GM23338 (cell line): ENCODE results near the gene TRIO.

Experiments
- CREB1 ChIP-seq: fragments of 250-450 bp; sonication (Bioruptor Pico); IDR thresholded peaks from 2 replicates; pipeline ENCODE4 v1.5.0; 2020; ENCODE audit warnings: low read depth, mild to moderate bottlenecking, moderate library complexity
- CTCF ChIP-seq, 2 experiments: fragments of 200-600 bp in 1 of 2; sonication (generic) in 1 of 2; conservative IDR thresholded peaks; 2 replicates each; pipeline versions ENCODE4 v1.5.1 to v1.6.1; 2016 to 2017; ENCODE audit warnings: antibody characterized with exemption in 2 of 2, low read depth in 2 of 2, mild to moderate bottlenecking in 2 of 2, moderate library complexity in 1 of 2
- EZH2 ChIP-seq: fragments of 200-600 bp; sonication (generic); IDR thresholded peaks from one replicate; pipeline ENCODE4 v1.8.0; 2017; ENCODE audit warnings: antibody characterized with exemption, mild to moderate bottlenecking, low read depth; ENCODE audit not compliant: unreplicated experiment
- EZH2phosphoT487 ChIP-seq: fragments of 200-600 bp; sonication (generic); IDR thresholded peaks from one replicate; pipeline ENCODE4 v1.8.1; 2018; ENCODE audit warnings: antibody characterized with exemption; ENCODE audit not compliant: unreplicated experiment
- JUNB ChIP-seq: IDR thresholded peaks from one replicate; pipeline ENCODE4 v1.6.1; 2016; ENCODE audit warnings: antibody characterized with exemption; ENCODE audit not compliant: unreplicated experiment
- POLR2AphosphoS5 ChIP-seq: IDR thresholded peaks from 2 replicates; pipeline ENCODE4 v1.6.1; 2016; ENCODE audit warnings: antibody characterized with exemption, low read depth
- REST ChIP-seq: IDR thresholded peaks from one replicate; pipeline ENCODE4 v1.6.1; 2018; ENCODE audit warnings: antibody characterized with exemption; ENCODE audit not compliant: unreplicated experiment
- STAT1 ChIP-seq: IDR thresholded peaks from one replicate; pipeline ENCODE4 v1.6.1; 2016; ENCODE audit warnings: antibody characterized with exemption; ENCODE audit not compliant: unreplicated experiment
- TF ChIP-seq, protein P1 (sequence below): IDR thresholded peaks from 2 replicates; pipeline ENCODE4 v1.6.1; 2016; ENCODE audit warnings: antibody characterized with exemption

GRCh38 chr5:14367364-14367763 lies 224.2 kb downstream of the TRIO start:
- no peak for TF ChIP-seq CTCF (conservative IDR thresholded peaks at IDR 0.05; ENCODE audit: low read depth in 2 of 2)
- no peak for TF ChIP-seq POLR2AphosphoS5
- no peak for TF ChIP-seq CREB1 (CRISPR knock-in tag)
- TF ChIP-seq EZH2 = no peak
- no peak for TF ChIP-seq REST
- TF ChIP-seq EZH2phosphoT487 = no peak
- TF ChIP-seq, protein P1, sequence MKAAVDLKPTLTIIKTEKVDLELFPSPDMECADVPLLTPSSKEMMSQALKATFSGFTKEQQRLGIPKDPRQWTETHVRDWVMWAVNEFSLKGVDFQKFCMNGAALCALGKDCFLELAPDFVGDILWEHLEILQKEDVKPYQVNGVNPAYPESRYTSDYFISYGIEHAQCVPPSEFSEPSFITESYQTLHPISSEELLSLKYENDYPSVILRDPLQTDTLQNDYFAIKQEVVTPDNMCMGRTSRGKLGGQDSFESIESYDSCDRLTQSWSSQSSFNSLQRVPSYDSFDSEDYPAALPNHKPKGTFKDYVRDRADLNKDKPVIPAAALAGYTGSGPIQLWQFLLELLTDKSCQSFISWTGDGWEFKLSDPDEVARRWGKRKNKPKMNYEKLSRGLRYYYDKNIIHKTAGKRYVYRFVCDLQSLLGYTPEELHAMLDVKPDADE = no peak
- TF ChIP-seq JUNB = no peak
- TF ChIP-seq STAT1 = no peak
